ENCODE results near the gene GPR137. TPM values are rescaled to one million over a fixed set of nuclear protein-coding genes. Genes with fewer than 3 reads are reported as not detected.

The GPR137 gene
- total and polyA plus RNA-seq, 10 of the 15 experiments (the other 5 are each of a cell fraction or from before 2014, with no cell fraction given): 0.37 to 29.2 (median 13.8) TPM

- no peaks in the 10 kb centered on the region for H3K27me3 ChIP-seq (replicated peaks in 1 of 2; ENCODE audit: control insufficient read depth in 2 of 2, insufficient read depth in 2 of 2, low read length in 1 of 2)
- no peaks in the 10 kb centered on the region; the same call in 2 of the 3 replicates for H3K9me3 ChIP-seq (replicated peaks; ENCODE audit: control insufficient read depth, insufficient read depth, low read length)
- intact Hi-C loops (cut with micrococcal nuclease; ENCODE audit: unreplicated experiment) (no loop called here), in situ Hi-C loops (cut with MboI) (no loop called here)
- 63% methylated on average over 5 of the region's 5 CpGs for WGBS (ENCODE audit: insufficient coverage, insufficient replicate concordance, low lambda C conversion rate, missing lambda C conversion rate)
- H3K27ac ChIP-seq (ENCODE audit: control insufficient read depth, insufficient read depth): no peak overlapping the region
- CTCF ChIA-PET: interaction anchor here (0.7 to 3.6 kb wide), 5 partner anchors 9 to 459 kb away, joined by 3 to 19 read pairs (median 5); no protein-coding TSS in a partner anchor
- peaks cover 0 to 2% of the 10 kb centered on the region in 2 experiments; a peak in 2 of 4 replicates for H3K36me3 ChIP-seq (ENCODE audit: control insufficient read depth in 2 of 2, insufficient read depth in 2 of 2, low read length in 1 of 2)
- no peak for ATAC-seq
- H4K20me1 ChIP-seq (ENCODE audit: control insufficient read depth, insufficient read depth): no peaks in the 10 kb centered on the region
- FAIRE-seq: no peak
- DNase-seq (ENCODE audit: low read depth, low spot score): no peak
- SMC1A ChIA-PET (ENCODE audit: uncharacterized antibody, unreplicated experiment): no interaction called here
- no peak overlapping the region for H2AFZ ChIP-seq (ENCODE audit: control insufficient read depth, low read depth, low read length)
- POLR2A ChIA-PET: interaction anchor here (0.6 to 1.4 kb wide), 4 partner anchors 8 to 1620 kb away, joined by 3 to 6 read pairs (median 3); no protein-coding TSS in a partner anchor
- peaks cover 13% of the 10 kb centered on the region for H3K79me2 ChIP-seq (ENCODE audit: control insufficient read depth, insufficient read depth, low read length)
- RAD21 ChIA-PET (ENCODE audit: unreplicated experiment): interaction anchor here (0.6 to 2.0 kb wide), 3 partner anchors 8 to 12 kb away, joined by 4 to 6 read pairs (median 4); no protein-coding TSS in a partner anchor
- no TSS peak for BruUV-seq (replicated peaks)
- no peak overlapping the region for H3K4me3 ChIP-seq
- no peak overlapping the region for H3K4me2 ChIP-seq (ENCODE audit: control insufficient read depth, insufficient read depth)
- no peak overlapping the region for H3K9ac ChIP-seq (ENCODE audit: control insufficient read depth, insufficient read depth, low read length)
- peaks cover 4% of the 10 kb centered on the region; the same call in 1 of the 2 replicates for H3K4me1 ChIP-seq (ENCODE audit: control insufficient read depth, insufficient read depth, low read length)
- TF ChIP-seq CHD1 (IDR thresholded peaks at IDR 0.05; ENCODE audit: low read depth, low read length) (no peak), CBX3 (IDR thresholded peaks at IDR 0.05; ENCODE audit: borderline replicate concordance, low read depth) (no peak), ESRRA (IDR thresholded peaks at IDR 0.05; ENCODE audit: low read length) (no peak), YBX1 (IDR thresholded peaks at IDR 0.05) (no peak), JUNB (IDR thresholded peaks at IDR 0.05) (no peak), PKNOX1 (IDR thresholded peaks at IDR 0.05) (no peak), RBBP5 (conservative IDR thresholded peaks at IDR 0.05) (no peak), TBL1XR1 (IDR thresholded peaks at IDR 0.05; ENCODE audit: low read depth, low read length) (no peak), ZSCAN29 (IDR thresholded peaks at IDR 0.05) (no peak), MYB (IDR thresholded peaks at IDR 0.05; ENCODE audit: borderline replicate concordance, low read depth, low read length) (no peak), IKZF2 (IDR thresholded peaks at IDR 0.05) (no peak), STAT1 (conservative IDR thresholded peaks at IDR 0.05) (no peak), RAD21 (IDR thresholded peaks at IDR 0.05; ENCODE audit: insufficient read depth, low read depth, low read length) (no peak), IRF3 (IDR thresholded peaks at IDR 0.05) (no peak)
- TF ChIP-seq, protein P1, sequence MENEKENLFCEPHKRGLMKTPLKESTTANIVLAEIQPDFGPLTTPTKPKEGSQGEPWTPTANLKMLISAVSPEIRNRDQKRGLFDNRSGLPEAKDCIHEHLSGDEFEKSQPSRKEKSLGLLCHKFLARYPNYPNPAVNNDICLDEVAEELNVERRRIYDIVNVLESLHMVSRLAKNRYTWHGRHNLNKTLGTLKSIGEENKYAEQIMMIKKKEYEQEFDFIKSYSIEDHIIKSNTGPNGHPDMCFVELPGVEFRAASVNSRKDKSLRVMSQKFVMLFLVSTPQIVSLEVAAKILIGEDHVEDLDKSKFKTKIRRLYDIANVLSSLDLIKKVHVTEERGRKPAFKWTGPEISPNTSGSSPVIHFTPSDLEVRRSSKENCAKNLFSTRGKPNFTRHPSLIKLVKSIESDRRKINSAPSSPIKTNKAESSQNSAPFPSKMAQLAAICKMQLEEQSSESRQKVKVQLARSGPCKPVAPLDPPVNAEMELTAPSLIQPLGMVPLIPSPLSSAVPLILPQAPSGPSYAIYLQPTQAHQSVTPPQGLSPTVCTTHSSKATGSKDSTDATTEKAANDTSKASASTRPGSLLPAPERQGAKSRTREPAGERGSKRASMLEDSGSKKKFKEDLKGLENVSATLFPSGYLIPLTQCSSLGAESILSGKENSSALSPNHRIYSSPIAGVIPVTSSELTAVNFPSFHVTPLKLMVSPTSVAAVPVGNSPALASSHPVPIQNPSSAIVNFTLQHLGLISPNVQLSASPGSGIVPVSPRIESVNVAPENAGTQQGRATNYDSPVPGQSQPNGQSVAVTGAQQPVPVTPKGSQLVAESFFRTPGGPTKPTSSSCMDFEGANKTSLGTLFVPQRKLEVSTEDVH (IDR thresholded peaks at IDR 0.05; ENCODE audit: low read depth, partially characterized antibody): no peak
Observed at GRCh38 chr11:64323373-64323772, 37.7 kb downstream of the GPR137 start.
